Stomach (tissue), 4 donors: ENCODE measurements around the gene ATP10B.

Experiments
- CTCF ChIP-seq, 7 experiments: fragments of 450-650 bp in 4 of 7; fragments of 200-600 bp in 3 of 7; sonication (generic) in 3 of 7; IDR thresholded peaks; one replicate each; pipeline ENCODE4 v1.5.1; 2016 to 2019; ENCODE audit warnings: antibody characterized with exemption in 7 of 7, control low read depth in 2 of 7, mild to moderate bottlenecking in 1 of 7
- POLR2A ChIP-seq, 4 donors: fragments of 450-650 bp; IDR thresholded peaks; one replicate each; pipeline ENCODE4 v1.6.1; 2016; ENCODE audit warnings: antibody characterized with exemption in 4 of 4, control low read depth in 2 of 4, mild to moderate bottlenecking in 1 of 4, moderate library complexity in 1 of 4

DNA sequence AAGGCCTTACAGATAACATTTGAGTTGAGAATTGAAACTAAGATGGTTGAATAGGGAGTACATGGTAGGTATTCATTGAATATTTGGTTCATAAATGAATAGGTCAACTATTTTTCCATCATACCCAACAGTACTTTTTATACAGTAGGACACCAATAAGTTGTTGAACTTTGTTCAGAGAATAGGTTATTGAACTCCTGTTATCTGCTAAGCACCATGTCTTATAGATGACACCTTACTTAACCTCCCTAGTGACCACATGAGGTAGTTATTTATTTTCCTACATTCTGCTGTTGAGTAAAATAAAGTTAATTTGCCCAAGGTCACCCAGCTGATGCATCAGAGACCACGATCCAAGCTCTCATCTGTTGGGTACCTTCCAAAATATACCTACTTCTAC, 49.6 kb upstream of the ATP10B start:
- TF ChIP-seq POLR2A (IDR thresholded peaks at IDR 0.05) (no peak), CTCF (IDR thresholded peaks at IDR 0.05) (no peak)
